DMS153 treated with DMSO at 0.1 percent for 48 hours (cell line): ENCODE results near the gene SDCBP2.

Source experiments
- DNase-seq: peaks from one replicate; lab custom pipeline; 2025; ENCODE audit not compliant: unreplicated experiment; lab: John Stamatoyannopoulos, UW

Gene SDCBP2

GRCh38 chr20:1328680-1329330 lies at the start of gene SDCBP2:
SDCBP2 (minus strand) TSS chr20:1329139; CDS start chr20:1320416, 8,723 bp downstream.
- DNase-seq, result no peak

- DNase-seq, result no peak
Measured at GRCh38 chr20:1378735-1379125, 49.8 kb upstream of the SDCBP2 start.

- DNase-seq, result no peak
Measured at GRCh38 chr20:1377984-1378734, 49.2 kb upstream of the SDCBP2 start.

- no peak for DNase-seq
Measured at GRCh38 chr20:1377341-1377871, 48.5 kb upstream of the SDCBP2 start.

GRCh38 chr20:1376408-1377270 lies 47.7 kb upstream of the SDCBP2 start:
- no peak for DNase-seq

GRCh38 chr20:1376007-1376406 lies 47.1 kb upstream of the SDCBP2 start:
- no peak for DNase-seq

GRCh38 chr20:1375515-1375914 lies 46.6 kb upstream of the SDCBP2 start:
- no peak for DNase-seq

GRCh38 chr20:1374246-1374645 lies 45.3 kb upstream of the SDCBP2 start:
- no peak for DNase-seq

- no peak for DNase-seq
Measured at GRCh38 chr20:1373614-1374013, 44.7 kb upstream of the SDCBP2 start.

GRCh38 chr20:1373036-1373435 lies 44.1 kb upstream of the SDCBP2 start:
- no peak for DNase-seq

- no peak for DNase-seq
Measured at GRCh38 chr20:1371830-1372539, 43.0 kb upstream of the SDCBP2 start.

GRCh38 chr20:1371202-1371782 lies 42.4 kb upstream of the SDCBP2 start:
- no peak for DNase-seq

GRCh38 chr20:1370548-1371110 lies 41.7 kb upstream of the SDCBP2 start:
- DNase-seq, result no peak

GRCh38 chr20:1369970-1370369 lies 41.0 kb upstream of the SDCBP2 start:
- DNase-seq, result no peak

- DNase-seq, result no peak
Measured at GRCh38 chr20:1368448-1369199, 39.7 kb upstream of the SDCBP2 start.

- no peak for DNase-seq
Measured at GRCh38 chr20:1367479-1367878, 38.5 kb upstream of the SDCBP2 start.

GRCh38 chr20:1364106-1364505 lies 35.2 kb upstream of the SDCBP2 start:
- no peak for DNase-seq

GRCh38 chr20:1363522-1363921 lies 34.6 kb upstream of the SDCBP2 start:
- no peak for DNase-seq

GRCh38 chr20:1362484-1362883 lies 33.5 kb upstream of the SDCBP2 start:
- no peak for DNase-seq
